Activated T-cell treated with anti-CD3 and anti-CD28 coated beads, Interleukin-2, amount 50 U/mL, for 72 hours (primary cell): ENCODE data around the gene CAPN8. TPM values are rescaled to one million over a fixed set of nuclear protein-coding genes. Genes with fewer than 3 reads are reported as not detected.

Experiments
- ATAC-seq, 2 donors: fragments of 150-1000 bp; cut with Tn5 transposase; replicated peaks in 1 of 2; 2 replicates each; pipeline ENCODE4 v1.10.0; 2021; ENCODE audit warnings: moderate library complexity in 2 of 2, mild to moderate bottlenecking in 1 of 2
- DNase-seq, 2 donors: peaks; one replicate each; pipeline ENCODE4 v3.0.0; 2021 to 2022; ENCODE audit warnings: mixed read lengths in 1 of 2
- H3K27ac Mint-ChIP-seq: one replicate; pipeline ENCODE4 v1.8.0; 2022; ENCODE audit warnings: mild to moderate bottlenecking, moderate library complexity, mixed read lengths
- H3K27me3 Mint-ChIP-seq: one replicate; pipeline ENCODE4 v1.8.0; 2022; ENCODE audit warnings: low read depth, mixed read lengths
- H3K36me3 Mint-ChIP-seq, 2 donors: one replicate each; pipeline ENCODE4 v1.8.0; 2022; ENCODE audit warnings: mixed read lengths in 2 of 2, mild to moderate bottlenecking in 1 of 2; ENCODE audit not compliant: insufficient read depth in 2 of 2
- H3K4me1 Mint-ChIP-seq: one replicate; pipeline ENCODE4 v1.8.0; 2022; ENCODE audit warnings: low read depth, mixed read lengths
- H3K4me3 Mint-ChIP-seq, 2 donors: one replicate each; pipeline ENCODE4 v1.8.0; 2022; ENCODE audit warnings: mild to moderate bottlenecking in 2 of 2, mixed read lengths in 2 of 2, moderate library complexity in 2 of 2
- H3K9me3 Mint-ChIP-seq, 2 donors: one replicate each; pipeline ENCODE4 v1.8.0; 2022; ENCODE audit warnings: mixed read lengths in 2 of 2
- total RNA-seq, 2 donors: library from RNA; stranded (reverse); gene quantifications; one replicate each; pipeline ENCODE4 v1.2.3, GENCODE V29; 2022

CAPN8 gene
- total RNA-seq, 2 donors from 2014 or later, result not detected

DNA sequence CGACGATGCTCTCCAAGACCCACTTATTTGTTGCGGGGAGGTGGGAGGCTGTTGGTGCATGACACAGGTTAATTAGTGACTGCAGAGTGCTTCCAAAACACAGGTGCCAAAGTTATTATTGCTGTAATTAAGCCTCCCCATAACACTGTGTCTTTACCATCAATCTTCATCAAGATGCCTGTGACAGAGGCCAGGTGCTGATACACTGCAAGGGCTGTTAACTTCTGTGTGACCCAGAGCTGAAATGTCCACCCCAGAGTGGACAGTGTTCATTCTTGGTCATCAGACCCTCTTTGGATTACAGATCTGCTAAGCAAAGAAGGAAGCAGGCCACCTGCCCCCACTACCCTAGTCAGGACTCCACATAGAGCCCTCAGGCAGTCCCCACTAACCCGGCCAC, 55.5 kb downstream of the CAPN8 start:
- Mint-ChIP-seq H3K36me3 (no peaks in the 10 kb centered on the region), H3K4me3 (no peak overlapping the region), H3K27me3 (no peaks in the 10 kb centered on the region), H3K27ac (no peak overlapping the region), H3K4me1 (no peaks in the 10 kb centered on the region), H3K9me3 (peaks cover 0 to 1% of the 10 kb centered on the region in 2 donors)
- DNase-seq (no peak), ATAC-seq (no peak)

DNA sequence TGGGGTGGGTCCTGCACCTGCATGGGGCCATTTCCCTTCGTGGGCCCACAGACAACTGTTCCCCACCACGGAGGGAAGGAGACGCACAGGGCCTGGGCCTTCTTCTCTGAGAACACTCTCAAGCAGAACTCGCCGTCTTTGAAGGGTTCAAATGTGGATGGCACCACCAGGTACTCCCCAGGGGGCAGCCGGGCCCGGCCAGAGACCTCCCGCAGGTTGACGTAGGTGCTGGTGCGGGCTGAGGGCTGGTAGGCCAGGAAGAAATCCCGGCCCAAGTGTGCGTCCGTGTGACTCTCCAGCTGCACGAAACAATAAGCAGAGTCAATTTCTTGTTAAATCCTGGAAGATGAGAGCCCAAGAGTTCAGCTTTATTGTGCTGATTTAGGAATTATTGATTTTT, 56.4 kb downstream of the CAPN8 start:
- H3K4me3 Mint-ChIP-seq, result no peak overlapping the region
- no peaks in the 10 kb centered on the region for H3K36me3 Mint-ChIP-seq
- no peaks in the 10 kb centered on the region for H3K27me3 Mint-ChIP-seq
- H3K9me3 Mint-ChIP-seq, result peaks cover 0 to 1% of the 10 kb centered on the region in 2 donors
- H3K27ac Mint-ChIP-seq, result no peak overlapping the region
- no peaks in the 10 kb centered on the region for H3K4me1 Mint-ChIP-seq
- ATAC-seq (no peak), DNase-seq (no peak)

DNA sequence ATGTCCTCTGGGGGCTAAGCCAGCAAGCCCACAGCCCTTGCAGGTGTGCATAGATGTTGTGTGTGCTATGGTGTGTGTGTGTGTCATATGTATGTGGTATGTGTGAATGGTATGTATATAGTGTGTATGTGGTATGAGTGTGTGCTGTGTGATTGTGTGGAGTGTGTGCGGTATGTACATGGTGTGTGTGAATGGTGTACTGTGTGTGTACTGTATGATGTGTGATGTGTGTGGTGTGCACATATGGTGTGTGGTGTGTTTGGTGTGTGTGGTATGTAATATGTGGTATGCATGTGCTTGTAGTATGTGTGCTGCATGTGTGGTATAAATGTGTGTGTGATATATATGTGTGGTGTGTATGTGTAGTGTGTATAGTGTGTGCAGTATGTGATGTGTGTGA, 107.0 kb downstream of the CAPN8 start:
- no peaks in the 10 kb centered on the region for H3K27me3 Mint-ChIP-seq
- H3K4me1 Mint-ChIP-seq, result no peaks in the 10 kb centered on the region
- H3K27ac Mint-ChIP-seq, result no peak overlapping the region
- no peak overlapping the region for H3K4me3 Mint-ChIP-seq
- no peak for DNase-seq
- no peak for ATAC-seq
- H3K36me3 Mint-ChIP-seq, result no peaks in the 10 kb centered on the region
- H3K9me3 Mint-ChIP-seq, result no peaks in the 10 kb centered on the region

DNA sequence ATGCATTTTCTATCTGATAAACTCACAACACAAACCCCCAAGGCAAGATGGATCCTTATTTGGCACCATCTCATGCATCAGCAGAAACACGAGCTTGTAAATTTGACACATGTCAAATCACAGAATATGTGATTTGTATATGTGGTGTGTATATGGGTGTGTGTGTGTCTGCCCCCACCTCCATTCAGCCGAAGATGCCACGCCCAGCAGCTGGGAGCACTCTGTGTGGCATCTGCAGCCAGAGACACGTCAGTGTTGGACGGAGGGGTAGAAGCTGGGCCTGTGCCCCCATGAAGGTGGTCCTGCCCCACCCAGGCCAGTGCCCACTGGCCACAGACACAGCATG, 108.4 kb downstream of the CAPN8 start:
- no peak overlapping the region for H3K4me3 Mint-ChIP-seq
- no peaks in the 10 kb centered on the region for H3K4me1 Mint-ChIP-seq
- ATAC-seq (peak in 1 of 2 donors; percentile 17), DNase-seq (no peak)
- no peak overlapping the region for H3K27ac Mint-ChIP-seq
- H3K27me3 Mint-ChIP-seq, result no peaks in the 10 kb centered on the region
- H3K9me3 Mint-ChIP-seq, result no peaks in the 10 kb centered on the region
- no peaks in the 10 kb centered on the region for H3K36me3 Mint-ChIP-seq

DNA sequence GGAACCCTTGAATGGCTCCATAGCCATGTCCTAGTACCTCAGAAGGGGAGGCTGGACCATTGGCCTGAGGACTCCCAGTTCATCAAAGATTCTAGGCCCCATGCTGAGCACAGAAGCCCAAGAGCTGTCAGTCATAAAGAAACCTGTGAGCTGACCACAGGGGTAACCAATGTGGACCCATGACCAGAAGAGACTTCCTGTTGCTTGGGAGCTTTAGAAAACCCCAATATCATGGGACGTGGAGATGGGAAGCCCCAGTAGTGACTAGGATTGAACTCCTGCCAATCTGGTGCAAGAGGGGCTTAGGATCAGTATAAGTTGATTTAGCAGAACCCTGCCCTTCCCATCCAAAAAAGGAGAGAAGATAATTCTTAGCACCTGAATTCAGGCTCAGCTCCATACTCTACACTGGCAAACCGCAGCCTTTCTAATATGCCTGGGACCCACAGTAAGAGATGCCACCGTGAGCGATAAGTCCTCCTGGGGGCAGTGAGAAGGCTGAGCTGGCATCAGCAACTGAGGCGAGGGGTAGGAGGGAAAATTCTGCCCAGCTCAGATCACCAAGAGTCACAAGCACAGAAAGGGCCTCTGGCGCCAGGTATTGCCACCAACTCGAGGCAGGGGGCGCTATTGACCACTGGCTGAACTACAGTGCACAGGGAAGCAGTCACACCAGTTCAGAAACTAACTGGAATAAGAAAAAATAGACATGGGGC, 108.9 kb downstream of the CAPN8 start:
- H3K4me1 Mint-ChIP-seq, result no peaks in the 10 kb centered on the region
- H3K9me3 Mint-ChIP-seq, result no peaks in the 10 kb centered on the region
- no peaks in the 10 kb centered on the region for H3K27me3 Mint-ChIP-seq
- peak; percentile 57 to 70 for DNase-seq
- no peak overlapping the region for H3K27ac Mint-ChIP-seq
- no peak overlapping the region for H3K4me3 Mint-ChIP-seq
- H3K36me3 Mint-ChIP-seq, result no peaks in the 10 kb centered on the region
- peak; percentile 59 to 67 for ATAC-seq

DNA sequence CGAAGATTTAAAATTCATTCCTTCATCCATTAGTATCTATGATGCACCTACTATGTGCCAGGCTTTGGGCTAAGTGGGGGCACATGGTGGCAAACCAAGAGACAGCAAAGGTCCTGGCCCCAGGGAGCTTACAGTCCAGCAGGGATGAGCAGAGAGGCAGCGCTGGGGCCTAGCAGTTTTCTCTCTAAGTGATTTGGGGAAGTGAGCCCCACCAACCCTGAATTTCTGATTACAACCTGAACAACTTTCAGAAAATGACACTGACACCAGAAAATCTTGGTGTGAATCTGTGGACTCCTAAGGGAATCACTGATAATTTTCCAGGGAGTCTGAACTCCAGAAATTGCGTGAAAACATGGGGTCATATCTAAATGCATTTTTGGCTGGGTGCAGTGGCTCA, 111.5 kb downstream of the CAPN8 start:
- Mint-ChIP-seq H3K27me3 (no peaks in the 10 kb centered on the region), H3K4me3 (no peak overlapping the region), H3K9me3 (no peaks in the 10 kb centered on the region), H3K36me3 (no peaks in the 10 kb centered on the region), H3K27ac (no peak overlapping the region), H3K4me1 (peaks cover 6% of the 10 kb centered on the region)
- ATAC-seq (no peak), DNase-seq (no peak)

DNA sequence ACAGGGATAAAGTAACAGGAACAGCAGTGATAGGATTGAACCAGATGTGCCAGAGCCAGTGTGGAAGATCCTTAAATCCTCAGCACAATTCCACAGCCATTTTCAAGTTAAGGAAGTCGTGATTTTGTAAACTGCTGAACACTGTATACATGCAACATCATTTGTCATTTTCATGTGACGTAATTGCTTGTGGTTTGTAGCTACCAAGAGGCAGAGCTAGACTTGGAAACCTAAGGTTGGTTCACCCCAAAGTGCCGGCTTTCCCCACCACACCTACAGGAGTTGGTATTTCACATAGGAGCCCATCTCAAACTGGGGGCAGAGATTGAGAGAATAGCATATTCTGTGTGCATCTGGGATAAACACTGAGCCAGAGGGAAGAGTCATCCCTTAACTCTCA, 113.9 kb downstream of the CAPN8 start:
- no peak overlapping the region for H3K4me3 Mint-ChIP-seq
- ATAC-seq (no peak), DNase-seq (no peak)

DNA sequence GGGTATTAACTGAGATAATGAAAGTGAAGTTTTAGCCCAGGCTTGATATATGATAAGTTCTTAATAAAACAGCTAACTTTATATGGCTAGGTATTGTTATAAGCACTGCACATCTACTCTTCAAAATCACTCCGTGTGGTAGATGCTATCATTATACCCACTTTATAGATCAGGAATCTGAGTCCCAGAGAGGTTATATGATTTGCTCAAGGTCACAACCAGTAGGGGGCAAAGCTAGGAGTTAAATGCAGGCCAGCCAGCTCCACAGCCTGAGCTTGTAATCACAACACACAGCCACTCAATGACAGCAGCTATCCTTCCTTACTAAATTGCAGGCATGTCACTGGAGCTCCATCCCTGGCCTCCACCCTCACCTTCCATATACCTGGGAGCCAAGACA, 115.8 kb downstream of the CAPN8 start:
- no peak for ATAC-seq
- Mint-ChIP-seq H3K4me3 (no peak overlapping the region), H3K27me3 (no peaks in the 10 kb centered on the region), H3K27ac (no peak overlapping the region), H3K36me3 (no peaks in the 10 kb centered on the region), H3K4me1 (peaks cover 6% of the 10 kb centered on the region), H3K9me3 (peaks cover 0 to 2% of the 10 kb centered on the region in 2 donors)
- no peak for DNase-seq

More for the DNA sequence above, 113.9 kb downstream of the CAPN8 start:
- H3K27ac Mint-ChIP-seq, result no peak overlapping the region
- H3K9me3 Mint-ChIP-seq, result peaks cover 0 to 2% of the 10 kb centered on the region in 2 donors
- H3K36me3 Mint-ChIP-seq, result no peaks in the 10 kb centered on the region
- H3K27me3 Mint-ChIP-seq, result no peaks in the 10 kb centered on the region
- H3K4me1 Mint-ChIP-seq, result peaks cover 6% of the 10 kb centered on the region

DNA sequence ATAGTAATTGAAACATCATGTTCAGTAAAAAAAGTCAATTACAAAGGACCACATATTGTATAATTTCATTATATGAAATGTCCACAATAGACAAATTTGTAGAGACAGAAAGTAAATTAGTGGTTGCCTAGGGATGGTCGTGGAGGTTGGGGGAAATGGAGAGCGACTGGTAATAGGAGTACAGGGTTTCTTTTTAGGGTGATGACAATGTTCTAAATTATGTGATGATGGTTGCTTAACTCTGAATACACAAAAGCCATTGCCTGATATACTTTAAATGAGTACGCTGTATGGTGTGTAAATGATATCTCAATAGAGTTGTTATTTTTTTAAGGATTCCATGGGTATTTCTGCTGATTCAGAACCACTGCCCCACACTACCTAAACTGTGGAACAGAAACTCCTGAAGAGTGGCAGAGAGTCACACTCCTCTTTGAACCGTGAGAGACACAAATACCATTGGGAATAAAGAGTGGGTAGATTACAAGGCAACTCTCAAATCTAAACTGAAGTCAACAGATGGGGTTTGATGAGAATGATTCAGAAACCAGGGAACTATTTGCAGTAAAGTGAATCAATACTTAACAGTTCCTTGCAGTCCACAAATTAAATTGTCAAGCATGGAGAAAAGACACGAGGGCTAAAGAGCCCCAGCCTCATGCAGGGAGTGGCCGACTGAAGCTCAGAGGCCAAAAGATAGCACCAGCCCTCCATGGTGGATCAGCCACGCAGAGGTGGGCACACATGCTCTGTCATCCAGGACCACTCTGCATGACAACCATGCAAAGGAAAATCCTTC, 118.0 kb downstream of the CAPN8 start:
- DNase-seq, result no peak
- ATAC-seq, result no peak
- H3K27me3 Mint-ChIP-seq, result no peaks in the 10 kb centered on the region
- peaks cover 6% of the 10 kb centered on the region for H3K4me1 Mint-ChIP-seq
- H3K36me3 Mint-ChIP-seq, result no peaks in the 10 kb centered on the region
- H3K27ac Mint-ChIP-seq, result no peak overlapping the region
- H3K9me3 Mint-ChIP-seq, result peaks cover 0 to 2% of the 10 kb centered on the region in 2 donors
- H3K4me3 Mint-ChIP-seq, result no peak overlapping the region

DNA sequence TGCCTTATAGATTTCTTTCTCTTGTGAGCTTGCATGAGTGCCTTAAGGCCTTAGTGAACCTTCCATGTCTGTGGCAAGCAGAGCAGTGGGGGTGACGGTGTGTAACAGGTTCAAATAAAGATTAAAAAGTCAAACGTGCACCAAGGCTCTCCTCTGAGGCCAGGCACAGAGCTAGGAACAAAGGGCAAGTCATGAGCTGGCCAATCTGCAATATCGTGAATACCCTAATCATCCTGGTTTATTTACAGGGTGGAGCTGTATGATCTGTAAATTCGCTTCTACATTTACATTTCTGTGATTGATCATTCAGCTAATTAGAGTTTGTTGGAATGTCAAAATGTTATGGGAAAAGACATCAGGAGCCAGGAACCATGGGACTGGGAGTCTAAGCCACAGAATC, 120.2 kb downstream of the CAPN8 start:
- H3K9me3 Mint-ChIP-seq, result peaks cover 0 to 2% of the 10 kb centered on the region in 2 donors
- H3K27me3 Mint-ChIP-seq, result no peaks in the 10 kb centered on the region
- peaks cover under 1% of the 10 kb centered on the region for H3K4me1 Mint-ChIP-seq
- H3K36me3 Mint-ChIP-seq, result no peaks in the 10 kb centered on the region
- H3K4me3 Mint-ChIP-seq, result no peak overlapping the region
- ATAC-seq, result no peak
- DNase-seq, result no peak
- H3K27ac Mint-ChIP-seq, result no peak overlapping the region

DNA sequence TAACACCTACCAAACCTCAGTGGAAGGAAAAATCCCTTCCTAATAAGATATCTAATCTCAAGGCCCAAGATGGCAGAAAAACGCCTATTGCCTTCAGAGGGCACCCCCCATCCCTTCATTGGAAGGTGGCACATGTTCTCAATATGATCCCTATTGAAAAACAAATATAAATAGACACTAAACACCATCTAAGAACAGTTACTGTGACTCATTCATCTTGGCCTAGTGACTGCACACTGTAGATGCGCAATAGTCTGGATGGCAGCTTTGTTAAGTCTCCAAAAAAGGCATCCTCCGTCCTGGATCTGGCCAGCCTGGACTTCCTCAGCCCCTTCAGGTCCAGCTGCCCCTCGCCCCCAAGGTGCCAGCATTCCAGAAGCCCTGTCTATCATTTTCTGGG, 121.9 kb downstream of the CAPN8 start:
- Mint-ChIP-seq H3K27ac (no peak overlapping the region), H3K36me3 (no peaks in the 10 kb centered on the region), H3K27me3 (no peaks in the 10 kb centered on the region), H3K9me3 (peaks cover 0 to 2% of the 10 kb centered on the region in 2 donors), H3K4me3 (no peak overlapping the region), H3K4me1 (no peaks in the 10 kb centered on the region)
- no peak for DNase-seq
- no peak for ATAC-seq

DNA sequence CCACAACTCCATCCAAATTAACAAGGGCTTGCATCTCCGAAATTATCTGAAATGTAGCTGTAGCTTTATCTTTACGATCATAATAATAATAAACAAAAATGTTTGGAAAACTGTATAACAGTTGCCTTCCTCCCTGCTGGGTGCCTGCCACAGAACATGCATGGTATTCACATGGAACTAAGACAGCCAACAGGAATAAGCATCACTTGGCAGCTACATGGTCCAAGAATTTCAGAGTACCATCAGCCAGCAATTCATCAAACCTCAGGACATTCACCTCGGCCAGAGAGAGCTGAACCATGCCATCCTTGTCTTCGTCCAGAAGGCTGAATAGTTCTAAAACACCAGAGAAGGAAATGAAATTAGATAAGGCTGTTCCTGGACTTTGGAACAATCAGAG, 122.7 kb downstream of the CAPN8 start:
- H3K36me3 Mint-ChIP-seq, result no peaks in the 10 kb centered on the region
- no peak for DNase-seq

DNA sequence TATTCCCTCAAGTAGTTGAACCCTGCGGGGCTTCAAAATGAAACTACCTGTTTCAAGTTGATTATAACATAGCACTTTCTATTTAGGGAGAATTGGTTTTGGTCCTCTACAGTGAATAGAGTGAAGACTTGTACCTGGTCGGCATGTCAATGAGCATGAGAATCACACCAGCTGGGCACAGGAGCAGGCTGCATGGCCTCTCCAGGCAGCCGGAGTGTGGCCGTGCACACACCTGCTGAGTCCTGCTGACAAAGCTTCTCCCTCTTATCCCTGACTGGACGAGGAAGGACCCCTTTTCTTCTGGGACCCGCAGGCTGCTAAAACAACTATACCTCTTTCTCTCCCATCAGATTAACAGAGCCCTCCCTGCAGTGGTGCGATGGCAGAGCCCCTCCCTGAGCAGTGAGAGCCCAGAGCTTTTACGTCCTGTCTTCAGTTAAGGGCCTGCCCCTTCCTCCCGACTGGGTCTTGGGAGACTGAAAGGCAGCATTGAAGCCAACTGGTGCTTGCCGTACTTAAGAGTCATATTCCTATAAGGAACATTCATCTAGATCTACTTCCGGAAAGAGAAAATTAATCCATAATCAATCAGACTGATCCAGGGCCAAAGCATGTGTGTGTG, 124.9 kb downstream of the CAPN8 start:
- no peak overlapping the region for H3K4me3 Mint-ChIP-seq
- no peaks in the 10 kb centered on the region for H3K4me1 Mint-ChIP-seq
- DNase-seq (no peak), ATAC-seq (no peak)
- no peaks in the 10 kb centered on the region for H3K9me3 Mint-ChIP-seq
- H3K36me3 Mint-ChIP-seq, result no peaks in the 10 kb centered on the region
- H3K27ac Mint-ChIP-seq, result no peak overlapping the region
- H3K27me3 Mint-ChIP-seq, result peaks cover 5% of the 10 kb centered on the region

More for the DNA sequence above, 122.7 kb downstream of the CAPN8 start:
- Mint-ChIP-seq H3K27ac (no peak overlapping the region), H3K27me3 (no peaks in the 10 kb centered on the region), H3K4me1 (no peaks in the 10 kb centered on the region), H3K4me3 (no peak overlapping the region), H3K9me3 (no peaks in the 10 kb centered on the region)
- no peak for ATAC-seq
